IMR-90 (cell line): ENCODE measurements around the gene CKAP5. TPM values are rescaled to one million over a fixed set of nuclear protein-coding genes. Genes with fewer than 3 reads are reported as not detected.

Source experiments
- ATAC-seq: fragments of 200-7000 bp; cut with Tn5 transposase; 2 replicates; pipeline ENCODE4 v1.9.1; 2020; ENCODE audit warnings: low read depth, mild to moderate bottlenecking, moderate library complexity
- BruUV-seq: library from RNA; stranded (reverse); fragments of 400-500 nt; replicated peaks from 2 replicates; lab custom pipeline; 2021; lab: Mats Ljungman, UMichigan
- CTCF ChIA-PET: fragments of 300-600 bp; formaldehyde crosslinking; extraction: SDS; loops from one replicate; lab custom pipeline; 2021; ENCODE audit warnings: antibody characterized with exemption; lab: Yijun Ruan, JAX
- POLR2A ChIA-PET: fragments of 300-600 bp; sonication (Branson Sonifier 250); formaldehyde crosslinking; loops from one replicate; lab custom pipeline; 2022; ENCODE audit warnings: antibody characterized with exemption; ENCODE audit not compliant: unreplicated experiment; lab: Charles Lee
- DNase-seq: peaks from one replicate; pipeline ENCODE4 v3.0.0; 2013
- H2AFZ ChIP-seq: replicated peaks from 2 replicates; pipeline ENCODE3; 2013; ENCODE audit warnings: low read length, mild to moderate bottlenecking; ENCODE audit not compliant: poor library complexity
- H2AK5ac ChIP-seq: 2 replicates; pipeline ENCODE4 v1.6.1; 2013; ENCODE audit warnings: low read depth, low read length, inconsistent platforms
- H2AK9ac ChIP-seq: replicated peaks from 2 replicates; pipeline ENCODE3; 2013; ENCODE audit warnings: mild to moderate bottlenecking, low read depth, low read length, moderate library complexity; ENCODE audit not compliant: poor library complexity
- H2BK120ac ChIP-seq: 2 replicates; pipeline ENCODE4 v1.6.1; 2013; ENCODE audit warnings: low read depth, low read length, inconsistent platforms
- H2BK15ac ChIP-seq: 3 replicates; pipeline ENCODE4 v1.6.1; 2013; ENCODE audit warnings: low read depth, low read length, inconsistent platforms
- H2BK20ac ChIP-seq: 2 replicates; pipeline ENCODE4 v1.6.1; 2013; ENCODE audit warnings: low read depth, mild to moderate bottlenecking, inconsistent platforms, low read length, moderate library complexity
- H2BK5ac ChIP-seq: 2 replicates; pipeline ENCODE4 v1.6.1; 2013; ENCODE audit warnings: mild to moderate bottlenecking, low read depth, low read length, inconsistent platforms; ENCODE audit not compliant: poor library complexity, severe bottlenecking
- H3K14ac ChIP-seq: replicated peaks from 2 replicates; pipeline ENCODE4 v1.6.1; 2013; ENCODE audit warnings: low read depth, low read length, inconsistent platforms
- H3K18ac ChIP-seq: 2 replicates; pipeline ENCODE4 v1.6.1; 2013; ENCODE audit warnings: low read depth, low read length, control low read depth
- H3K23ac ChIP-seq: 2 replicates; pipeline ENCODE4 v1.6.1; 2013; ENCODE audit warnings: low read depth, low read length, inconsistent platforms
- H3K27ac ChIP-seq: 2 replicates; pipeline ENCODE4 v1.5.1; 2013; ENCODE audit warnings: mild to moderate bottlenecking, control low read depth, low read length; ENCODE audit not compliant: insufficient read depth
- H3K27me3 ChIP-seq: 2 replicates; pipeline ENCODE4 v1.6.1; 2013; ENCODE audit warnings: low read length; ENCODE audit not compliant: control insufficient read depth, insufficient read depth
- H3K36me3 ChIP-seq: 2 replicates; pipeline ENCODE4 v1.6.1; 2013; ENCODE audit warnings: low read length, mixed read lengths; ENCODE audit not compliant: control insufficient read depth, insufficient read depth
- H3K4ac ChIP-seq: 2 replicates; pipeline ENCODE4 v1.6.1; 2013; ENCODE audit warnings: low read depth, low read length, inconsistent platforms
- H3K4me1 ChIP-seq: 2 replicates; pipeline ENCODE4 v1.6.1; 2013; ENCODE audit warnings: low read length, mixed read lengths; ENCODE audit not compliant: control insufficient read depth, insufficient read depth
- H3K4me2 ChIP-seq: 2 replicates; pipeline ENCODE4 v1.6.1; 2013; ENCODE audit warnings: low read depth, mild to moderate bottlenecking, control low read depth, low read length, moderate library complexity
- H3K4me3 ChIP-seq: 2 replicates; pipeline ENCODE4 v1.5.1; 2013; ENCODE audit warnings: low read depth, mild to moderate bottlenecking, control low read depth, low read length, moderate library complexity; ENCODE audit not compliant: insufficient read depth
- H3K56ac ChIP-seq: 2 replicates; pipeline ENCODE4 v1.6.1; 2013; ENCODE audit warnings: low read length, inconsistent platforms; ENCODE audit not compliant: insufficient read depth; ENCODE audit errors: extremely low read depth
- H3K79me1 ChIP-seq, 2 experiments: 2 replicates each; pipeline ENCODE4 v1.6.1; 2013; ENCODE audit warnings: low read length in 2 of 2, inconsistent platforms in 1 of 2, low read depth in 1 of 2
- H3K9ac ChIP-seq: 2 replicates; pipeline ENCODE4 v1.6.1; 2013; ENCODE audit warnings: low read depth, low read length, control low read depth
- H3K9me1 ChIP-seq: 2 replicates; pipeline ENCODE4 v1.6.1; 2013; ENCODE audit warnings: low read length, inconsistent platforms; ENCODE audit not compliant: insufficient read depth
- H3K9me3 ChIP-seq: 2 replicates; pipeline ENCODE4 v1.6.1; 2013; ENCODE audit warnings: low read length; ENCODE audit not compliant: control insufficient read depth, insufficient read depth
- H4K20me1 ChIP-seq: 2 replicates; pipeline ENCODE4 v1.6.1; 2013; ENCODE audit warnings: low read length, inconsistent platforms; ENCODE audit not compliant: insufficient read depth
- H4K5ac ChIP-seq: 2 replicates; pipeline ENCODE4 v1.6.1; 2013; ENCODE audit warnings: mild to moderate bottlenecking, low read depth, low read length, control low read depth
- H4K8ac ChIP-seq, 2 experiments: 2 replicates each; pipeline ENCODE4 v1.6.1; 2013; ENCODE audit warnings: low read depth in 2 of 2, low read length in 2 of 2, control low read depth in 1 of 2, inconsistent platforms in 1 of 2
- H4K91ac ChIP-seq: 2 replicates; pipeline ENCODE4 v1.6.1; 2013; ENCODE audit warnings: low read depth, low read length, inconsistent platforms; ENCODE audit not compliant: insufficient read depth
- BHLHE40 ChIP-seq: fragments of 150-350 bp; IDR thresholded peaks from 2 replicates; pipeline ENCODE4 v1.6.1; 2016; ENCODE audit warnings: mild to moderate bottlenecking, low read depth, low read length
- CEBPB ChIP-seq: IDR thresholded peaks from 2 replicates; pipeline ENCODE4 v1.6.1; 2012; ENCODE audit warnings: low read depth, low read length, improper control_type of control experiment
- CHD1 ChIP-seq: IDR thresholded peaks from 2 replicates; pipeline ENCODE4 v1.6.1; 2012; ENCODE audit warnings: low read depth, low read length, improper control_type of control experiment
- FOS ChIP-seq: fragments of 150-350 bp; IDR thresholded peaks from 2 replicates; pipeline ENCODE4 v1.6.1; 2016; ENCODE audit warnings: low read depth, low read length
- MAFK ChIP-seq: IDR thresholded peaks from 2 replicates; pipeline ENCODE4 v1.6.1; 2012; ENCODE audit warnings: low read depth, low read length, improper control_type of control experiment
- MAZ ChIP-seq: IDR thresholded peaks from 2 replicates; pipeline ENCODE4 v1.6.1; 2012; ENCODE audit warnings: low read depth, mild to moderate bottlenecking, low read length, improper control_type of control experiment, moderate library complexity, borderline replicate concordance
- MXI1 ChIP-seq: IDR thresholded peaks from 2 replicates; pipeline ENCODE4 v1.6.1; 2012; ENCODE audit warnings: low read depth, mild to moderate bottlenecking, low read length, moderate library complexity, borderline replicate concordance
- NFE2L2 ChIP-seq: fragments of 150-350 bp; IDR thresholded peaks from 2 replicates; pipeline ENCODE4 v1.6.1; 2016; ENCODE audit warnings: low read depth, mild to moderate bottlenecking, low read length
- POLR2A ChIP-seq: IDR thresholded peaks from 2 replicates; pipeline ENCODE4 v1.6.1; 2012; ENCODE audit warnings: mild to moderate bottlenecking, low read depth, low read length
- RAD21 ChIP-seq: IDR thresholded peaks from 2 replicates; pipeline ENCODE4 v1.6.1; 2012; ENCODE audit warnings: low read length, improper control_type of control experiment
- RCOR1 ChIP-seq: IDR thresholded peaks from 2 replicates; pipeline ENCODE4 v1.6.1; 2012; ENCODE audit warnings: mild to moderate bottlenecking, low read length, improper control_type of control experiment; ENCODE audit not compliant: insufficient replicate concordance
- RFX5 ChIP-seq: IDR thresholded peaks from 2 replicates; pipeline ENCODE4 v1.8.0; 2012; ENCODE audit warnings: low read depth, mild to moderate bottlenecking, low read length, moderate library complexity
- SMC3 ChIP-seq: fragments of 150-350 bp; IDR thresholded peaks from 2 replicates; pipeline ENCODE4 v1.6.1; 2016; ENCODE audit warnings: low read depth, mild to moderate bottlenecking, antibody characterized with exemption, low read length, moderate library complexity
- USF2 ChIP-seq: fragments of 150-350 bp; IDR thresholded peaks from 2 replicates; pipeline ENCODE4 v1.6.1; 2017; ENCODE audit warnings: mild to moderate bottlenecking, antibody characterized with exemption, low read length, low read depth
- WGBS, 2 experiments: methylation state at CpG; one replicate each; pipeline versions ENCODE4 v1.1.5 to v1.1.7; 2013; ENCODE audit warnings: missing lambda C conversion rate in 2 of 2; ENCODE audit not compliant: insufficient read length in 1 of 2; ENCODE audit errors: extremely low coverage in 2 of 2; 5-methylcytosine and 5-hydroxymethylcytosine counted together
- dilution Hi-C: fragments of 300-500 bp; cut with HindIII; formaldehyde crosslinking; loops from one replicate; pipeline ENCODE4 v1.14.3; 2018; ENCODE audit warnings: low sequenced_read_pairs; ENCODE audit not compliant: unreplicated experiment
- in situ Hi-C: fragments of 300-500 bp; cut with MboI; formaldehyde crosslinking; loops from 3 replicates; pipeline ENCODE4 v1.14.3; 2019; ENCODE audit warnings: low sequenced_read_pairs, inconsistent platforms, mixed read lengths
- intact Hi-C: fragments of 100-400 bp; cut with micrococcal nuclease; formaldehyde crosslinking; loops from 2 replicates; pipeline ENCODE4 v1.10.0; 2022
- polyA plus RNA-seq, 3 experiments: library from polyadenylated mRNA; depleted of rRNA; stranded (reverse); fragments of >200 nt; gene quantifications; 2 replicates each; pipeline ENCODE4 v1.2.3, GENCODE V29; 2012; ENCODE audit warnings: low replicate concordance in 1 of 3
- total RNA-seq: library from RNA; depleted of rRNA; stranded (reverse); fragments of >200 nt; gene quantifications from 2 replicates; pipeline ENCODE4 v1.2.3, GENCODE V29; 2012
- TF ChIP-seq, protein P1 (sequence below): conservative IDR thresholded peaks from 2 replicates; pipeline ENCODE4 v1.5.1; 2012; ENCODE audit warnings: mild to moderate bottlenecking, low read depth, low read length, improper control_type of control experiment

The CKAP5 gene
- total and polyA plus RNA-seq, 2 of the 4 experiments (the other 2 are of a cell fraction), result 59.5 to 79.2 TPM

GRCh38 chr11:46889689-46890475 lies 43.8 kb upstream of the CKAP5 start (continued):
- peak; percentile 100 for TF ChIP-seq SMC3

DNA sequence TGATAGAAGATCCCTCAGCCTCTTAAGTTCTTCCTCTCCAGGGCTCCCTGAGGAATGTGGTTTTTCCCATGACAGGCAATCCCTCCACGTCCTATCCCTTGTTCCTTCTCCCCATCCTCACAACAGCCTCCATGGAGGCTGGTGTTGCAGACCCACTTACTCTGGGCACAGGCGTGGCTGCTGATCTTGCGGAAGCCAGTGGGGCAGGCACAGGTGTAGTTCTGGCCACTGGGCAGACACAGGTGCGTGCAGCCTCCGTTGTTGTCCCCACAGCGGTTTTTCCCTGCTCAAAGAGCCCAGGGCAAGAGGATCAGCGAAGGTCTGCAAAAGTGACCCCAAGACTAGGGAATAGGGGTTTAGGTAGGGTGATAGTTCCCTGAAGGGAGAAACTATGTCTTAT lies 43.2 kb upstream of the CKAP5 start:
- H3K18ac ChIP-seq, result no peak overlapping the region
- H2AK5ac ChIP-seq, result no peak overlapping the region
- peak overlapping the region; percentile 53 for H2AK9ac ChIP-seq
- no peak overlapping the region for H4K5ac ChIP-seq
- WGBS, 2 experiments, result 100% methylated on average over 1 of the region's 7 CpGs; no CpG with 5 or more reads in 1 of the 2 experiments
- H2BK120ac ChIP-seq, result no peak overlapping the region
- H2AFZ ChIP-seq, result no peak overlapping the region
- in situ Hi-C loops (loop anchor here (5.0 to 25.0 kb wide), 2 partner anchors 263 to 473 kb away; partner anchors contain the start of gene MYBPC3), intact Hi-C loops (loop anchor here (1.0 kb wide), 2 partner anchors 264 to 272 kb away; no protein-coding TSS in a partner anchor), dilution Hi-C loops (no loop called here)
- no peak overlapping the region for H3K23ac ChIP-seq
- H3K4ac ChIP-seq, result no peak overlapping the region
- no peak overlapping the region for H3K9ac ChIP-seq
- H3K9me1 ChIP-seq, result no peaks in the 10 kb centered on the region
- ATAC-seq (no peak), DNase-seq (no peak)
- H3K27ac ChIP-seq, result no peak overlapping the region
- H3K36me3 ChIP-seq, result peaks cover 5% of the 10 kb centered on the region
- no peak overlapping the region for H4K91ac ChIP-seq
- no peak overlapping the region for H3K4me2 ChIP-seq
- ChIA-PET CTCF (no interaction called here), POLR2A (no interaction called here)
- no peaks in the 10 kb centered on the region for H3K27me3 ChIP-seq
- H4K8ac ChIP-seq, result no peak overlapping the region
- no peak overlapping the region for H2BK20ac ChIP-seq
- H3K4me3 ChIP-seq, result no peak overlapping the region
- H3K14ac ChIP-seq, result no peak overlapping the region
- no peaks in the 10 kb centered on the region for H3K79me1 ChIP-seq
- no peak overlapping the region for H2BK15ac ChIP-seq
- H3K56ac ChIP-seq, result no peak overlapping the region
- H4K20me1 ChIP-seq, result no peaks in the 10 kb centered on the region
- no peaks in the 10 kb centered on the region; the same call in 1 of the 2 replicates for H3K4me1 ChIP-seq
- H2BK5ac ChIP-seq, result no peak overlapping the region
- no TSS peak for BruUV-seq
- no peaks in the 10 kb centered on the region for H3K9me3 ChIP-seq
- TF ChIP-seq CEBPB (no peak), MXI1 (no peak), NFE2L2 (no peak), RCOR1 (no peak), FOS (no peak), RAD21 (no peak), RFX5 (no peak), USF2 (no peak), SMC3 (no peak), MAFK (no peak), BHLHE40 (no peak), MAZ (no peak), POLR2A (no peak), CHD1 (no peak)
- TF ChIP-seq, protein P1, sequence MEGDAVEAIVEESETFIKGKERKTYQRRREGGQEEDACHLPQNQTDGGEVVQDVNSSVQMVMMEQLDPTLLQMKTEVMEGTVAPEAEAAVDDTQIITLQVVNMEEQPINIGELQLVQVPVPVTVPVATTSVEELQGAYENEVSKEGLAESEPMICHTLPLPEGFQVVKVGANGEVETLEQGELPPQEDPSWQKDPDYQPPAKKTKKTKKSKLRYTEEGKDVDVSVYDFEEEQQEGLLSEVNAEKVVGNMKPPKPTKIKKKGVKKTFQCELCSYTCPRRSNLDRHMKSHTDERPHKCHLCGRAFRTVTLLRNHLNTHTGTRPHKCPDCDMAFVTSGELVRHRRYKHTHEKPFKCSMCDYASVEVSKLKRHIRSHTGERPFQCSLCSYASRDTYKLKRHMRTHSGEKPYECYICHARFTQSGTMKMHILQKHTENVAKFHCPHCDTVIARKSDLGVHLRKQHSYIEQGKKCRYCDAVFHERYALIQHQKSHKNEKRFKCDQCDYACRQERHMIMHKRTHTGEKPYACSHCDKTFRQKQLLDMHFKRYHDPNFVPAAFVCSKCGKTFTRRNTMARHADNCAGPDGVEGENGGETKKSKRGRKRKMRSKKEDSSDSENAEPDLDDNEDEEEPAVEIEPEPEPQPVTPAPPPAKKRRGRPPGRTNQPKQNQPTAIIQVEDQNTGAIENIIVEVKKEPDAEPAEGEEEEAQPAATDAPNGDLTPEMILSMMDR, result no peak
